T-cell (primary cell): ENCODE measurements around the gene ZBTB39. TPM values are rescaled to one million over a fixed set of nuclear protein-coding genes. Genes with fewer than 3 reads are reported as not detected.

Source experiments
- ATAC-seq, 4 experiments: fragments of 200-7000 bp in 3 of 4; fragments of 150-1000 bp in 1 of 4; cut with Tn5 transposase; replicated peaks in 1 of 4; 1 replicate in 3 of 4; 2 replicates in 1 of 4; pipeline ENCODE4 v1.10.0; 2021; ENCODE audit warnings: moderate library complexity in 3 of 4, mild to moderate bottlenecking in 2 of 4, moderate number of reproducible peaks in 1 of 4
- CTCF ChIA-PET, 2 donors: fragments of 300-600 bp; sonication (Branson Sonifier 250); formaldehyde crosslinking; loops; one replicate each; lab custom pipeline; 2022; ENCODE audit warnings: antibody characterized with exemption in 2 of 2; lab: Charles Lee
- POLR2A ChIA-PET, 2 donors: fragments of 300-600 bp; sonication (Branson Sonifier 250); formaldehyde crosslinking; loops; one replicate each; lab custom pipeline; 2022; ENCODE audit warnings: antibody characterized with exemption in 2 of 2; lab: Charles Lee
- DNase-seq, 35 experiments: peaks; one replicate each; pipeline versions ENCODE4 v3.0.0 to v3.0.0-alpha.2; 2013 to 2023
- H3K27ac ChIP-seq: one replicate; pipeline ENCODE4 v1.5.1; 2013; ENCODE audit warnings: low read length
- H3K27me3 ChIP-seq, 2 experiments: replicated peaks in 1 of 2; 1 replicate in 1 of 2; 2 replicates in 1 of 2; pipeline versions ENCODE4 v1.6.1 to v1.7.0; 2013; ENCODE audit warnings: low read length in 1 of 2, mixed read lengths in 1 of 2; ENCODE audit not compliant: control insufficient read depth in 2 of 2, insufficient read depth in 2 of 2; ENCODE audit errors: extremely low read depth in 1 of 2
- H3K36me3 ChIP-seq, 2 donors: 1 replicate in 1 of 2; 2 replicates in 1 of 2; pipeline versions ENCODE4 v1.6.1 to v1.7.0; 2013; ENCODE audit warnings: low read length in 1 of 2; ENCODE audit not compliant: control insufficient read depth in 2 of 2, insufficient read depth in 1 of 2; ENCODE audit errors: extremely low read depth in 1 of 2
- H3K4me1 ChIP-seq, 2 experiments: 1 replicate in 1 of 2; 2 replicates in 1 of 2; pipeline versions ENCODE4 v1.6.1 to v1.7.0; 2013; ENCODE audit warnings: low read length in 2 of 2, mixed read lengths in 1 of 2; ENCODE audit not compliant: insufficient read depth in 2 of 2, control insufficient read depth in 1 of 2; ENCODE audit errors: extremely low read depth in 1 of 2
- H3K4me3 ChIP-seq, 2 donors: 1 replicate in 1 of 2; 2 replicates in 1 of 2; pipeline versions ENCODE4 v1.5.1 to v1.7.0; 2013; ENCODE audit warnings: mild to moderate bottlenecking in 2 of 2, low read length in 1 of 2, moderate library complexity in 1 of 2; ENCODE audit not compliant: control insufficient read depth in 1 of 2; ENCODE audit errors: extremely low read depth in 1 of 2
- H3K9me3 ChIP-seq: 2 replicates; pipeline ENCODE4 v1.7.0; 2013
- H3K27ac Mint-ChIP-seq, 2 donors: one replicate each; pipeline ENCODE4 v1.8.0; 2020 to 2021; ENCODE audit warnings: mild to moderate bottlenecking in 2 of 2, mixed read lengths in 2 of 2
- H3K27me3 Mint-ChIP-seq, 2 donors: one replicate each; pipeline ENCODE4 v1.8.0; 2021 to 2022; ENCODE audit warnings: mixed read lengths in 2 of 2
- H3K36me3 Mint-ChIP-seq: one replicate; pipeline ENCODE4 v1.8.0; 2021; ENCODE audit warnings: mixed read lengths
- H3K4me1 Mint-ChIP-seq, 3 donors: one replicate each; pipeline ENCODE4 v1.8.0; 2020 to 2022; ENCODE audit warnings: mixed read lengths in 3 of 3, mild to moderate bottlenecking in 1 of 3
- H3K4me3 Mint-ChIP-seq, 3 donors: one replicate each; pipeline ENCODE4 v1.8.0; 2020 to 2022; ENCODE audit warnings: mild to moderate bottlenecking in 3 of 3, mixed read lengths in 3 of 3, moderate library complexity in 3 of 3
- H3K9me3 Mint-ChIP-seq, 3 donors: one replicate each; pipeline ENCODE4 v1.8.0; 2020 to 2022; ENCODE audit warnings: mixed read lengths in 3 of 3
- WGBS: methylation state at CpG from one replicate; pipeline ENCODE4 v1.1.5; 2013; ENCODE audit warnings: missing lambda C conversion rate; ENCODE audit not compliant: insufficient coverage; 5-methylcytosine and 5-hydroxymethylcytosine counted together
- total RNA-seq, 35 experiments: library from RNA in 6 of 35; stranded (reverse) in 6 of 35; fragments of 120-200 nt in 1 of 35; gene quantifications; one replicate each; pipeline versions ENCODE4 v1.2.1 to v1.2.4 and lab custom pipeline; 2013 to 2026

The ZBTB39 gene
- total RNA-seq, 5 donors from 2014 or later (not counting 1 experiment from before 2014, with no cell fraction given), result 7.9 to 11.2 (median 11.0) TPM

DNA sequence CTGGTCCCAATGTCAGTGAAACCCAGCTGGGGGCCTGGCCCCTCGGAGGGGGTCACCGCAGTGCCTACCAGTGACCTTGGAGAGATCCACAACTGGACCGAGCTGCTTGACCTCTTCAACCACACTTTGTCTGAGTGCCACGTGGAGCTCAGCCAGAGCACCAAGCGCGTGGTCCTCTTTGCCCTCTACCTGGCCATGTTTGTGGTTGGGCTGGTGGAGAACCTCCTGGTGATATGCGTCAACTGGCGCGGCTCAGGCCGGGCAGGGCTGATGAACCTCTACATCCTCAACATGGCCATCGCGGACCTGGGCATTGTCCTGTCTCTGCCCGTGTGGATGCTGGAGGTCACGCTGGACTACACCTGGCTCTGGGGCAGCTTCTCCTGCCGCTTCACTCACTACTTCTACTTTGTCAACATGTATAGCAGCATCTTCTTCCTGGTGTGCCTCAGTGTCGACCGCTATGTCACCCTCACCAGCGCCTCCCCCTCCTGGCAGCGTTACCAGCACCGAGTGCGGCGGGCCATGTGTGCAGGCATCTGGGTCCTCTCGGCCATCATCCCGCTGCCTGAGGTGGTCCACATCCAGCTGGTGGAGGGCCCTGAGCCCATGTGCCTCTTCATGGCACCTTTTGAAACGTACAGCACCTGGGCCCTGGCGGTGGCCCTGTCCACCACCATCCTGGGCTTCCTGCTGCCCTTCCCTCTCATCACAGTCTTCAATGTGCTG is 11.0 kb downstream of the ZBTB39 start:
- no peak overlapping the region for H3K4me3 Mint-ChIP-seq
- peaks cover 7 to 23% of the 10 kb centered on the region in 2 donors for H3K36me3 ChIP-seq
- H3K27ac Mint-ChIP-seq, result no peak overlapping the region
- H3K27me3 Mint-ChIP-seq, result no peaks in the 10 kb centered on the region
- H3K27me3 ChIP-seq, result no peaks in the 10 kb centered on the region
- no peaks in the 10 kb centered on the region for H3K9me3 ChIP-seq
- no peak for DNase-seq
- peaks cover 25 to 32% (median 29%) of the 10 kb centered on the region in 3 donors for H3K4me1 Mint-ChIP-seq
- no peak overlapping the region for H3K4me3 ChIP-seq
- ATAC-seq, result no peak
- no peaks in the 10 kb centered on the region for H3K9me3 Mint-ChIP-seq
- no peak overlapping the region for H3K27ac ChIP-seq
- H3K36me3 Mint-ChIP-seq, result peaks cover 26% of the 10 kb centered on the region
- ChIA-PET CTCF (no interaction called here), POLR2A (no interaction called here)
- peaks cover 0 to 12% of the 10 kb centered on the region in 2 experiments for H3K4me1 ChIP-seq
- WGBS, result 96% methylated on average over 19 of the region's 26 CpGs

DNA sequence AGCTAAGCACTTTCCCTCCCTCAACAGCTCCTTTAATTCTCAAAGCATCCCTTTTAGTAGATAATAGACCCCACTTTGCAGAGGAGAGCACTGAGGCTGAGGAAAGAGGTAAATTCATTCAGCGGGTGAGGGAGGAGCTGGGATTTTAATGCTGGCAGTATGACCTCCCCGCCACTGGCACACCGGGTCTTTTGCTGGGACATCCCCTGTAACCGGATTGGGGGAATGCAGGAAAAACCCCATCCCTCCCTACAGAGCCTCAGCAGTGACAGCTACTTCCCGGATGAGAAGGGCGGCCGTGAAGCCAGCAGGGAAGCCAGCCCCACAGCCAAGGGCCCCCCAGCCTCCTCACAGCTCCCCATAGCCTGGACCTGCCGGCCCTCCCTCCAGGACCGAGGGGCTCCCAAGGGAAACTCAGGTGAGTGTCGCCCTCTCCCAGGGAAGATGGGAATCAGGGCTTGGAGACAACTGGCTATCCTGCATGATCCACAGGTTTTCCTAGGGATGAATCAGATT is 12.1 kb downstream of the ZBTB39 start:
- Mint-ChIP-seq H3K27me3 (no peaks in the 10 kb centered on the region), H3K9me3 (no peaks in the 10 kb centered on the region), H3K4me1 (peaks cover 14 to 27% (median 19%) of the 10 kb centered on the region in 3 donors), H3K36me3 (peaks cover 21% of the 10 kb centered on the region), H3K4me3 (no peak overlapping the region), H3K27ac (no peak overlapping the region)
- Histone ChIP-seq H3K4me3 (no peak overlapping the region), H3K27ac (no peak overlapping the region), H3K36me3 (peaks cover 7 to 16% of the 10 kb centered on the region in 2 donors), H3K9me3 (no peaks in the 10 kb centered on the region), H3K27me3 (no peaks in the 10 kb centered on the region), H3K4me1 (peaks cover 0 to 10% of the 10 kb centered on the region in 2 experiments)
- 95% methylated on average over 6 of the region's 10 CpGs for WGBS
- ChIA-PET POLR2A (no interaction called here), CTCF (interaction anchor here (0.5 to 0.9 kb wide), 2 partner anchors 8 to 67 kb away, joined by 3 to 7 read pairs; no protein-coding TSS in a partner anchor)
- ATAC-seq, result no peak
- no peak for DNase-seq

DNA sequence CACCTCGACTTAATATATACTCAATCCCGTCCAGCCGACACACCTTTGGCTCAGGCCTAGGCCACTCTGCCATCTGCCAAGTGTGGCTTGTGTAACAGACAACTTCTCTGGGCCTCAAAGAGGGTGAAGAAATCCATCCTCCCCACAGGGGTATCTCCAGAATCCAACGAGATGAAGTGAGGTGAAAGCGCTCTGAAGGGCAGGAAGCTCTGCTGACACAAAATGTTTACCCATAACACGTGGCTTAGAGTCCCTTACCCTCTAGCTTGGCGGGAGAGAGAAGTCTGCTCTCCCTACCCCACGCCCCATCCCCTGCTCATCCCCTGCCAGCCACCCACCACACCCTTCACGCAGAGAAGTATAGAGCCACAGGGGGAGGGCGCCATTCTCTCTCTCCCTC is 13.0 kb downstream of the ZBTB39 start:
- Mint-ChIP-seq H3K4me3 (no peak overlapping the region), H3K9me3 (no peaks in the 10 kb centered on the region), H3K36me3 (peaks cover 18% of the 10 kb centered on the region), H3K27ac (no peak overlapping the region), H3K4me1 (peaks cover 6 to 17% (median 9%) of the 10 kb centered on the region in 3 donors), H3K27me3 (no peaks in the 10 kb centered on the region)
- Histone ChIP-seq H3K27ac (no peak overlapping the region), H3K36me3 (peaks cover 7 to 11% of the 10 kb centered on the region in 2 donors), H3K27me3 (no peaks in the 10 kb centered on the region), H3K4me1 (peaks cover 0 to 6% of the 10 kb centered on the region in 2 experiments), H3K9me3 (no peaks in the 10 kb centered on the region), H3K4me3 (no peak overlapping the region)
- ATAC-seq (no peak), DNase-seq (no peak)
- 65% methylated on average over 4 of the region's 10 CpGs for WGBS
- CTCF ChIA-PET, result interaction anchor here in 1 of 2 donors (0.9 kb wide), 1 partner anchor 9 kb away, joined by 3 read pairs; no protein-coding TSS in a partner anchor
- POLR2A ChIA-PET, result no interaction called here

DNA sequence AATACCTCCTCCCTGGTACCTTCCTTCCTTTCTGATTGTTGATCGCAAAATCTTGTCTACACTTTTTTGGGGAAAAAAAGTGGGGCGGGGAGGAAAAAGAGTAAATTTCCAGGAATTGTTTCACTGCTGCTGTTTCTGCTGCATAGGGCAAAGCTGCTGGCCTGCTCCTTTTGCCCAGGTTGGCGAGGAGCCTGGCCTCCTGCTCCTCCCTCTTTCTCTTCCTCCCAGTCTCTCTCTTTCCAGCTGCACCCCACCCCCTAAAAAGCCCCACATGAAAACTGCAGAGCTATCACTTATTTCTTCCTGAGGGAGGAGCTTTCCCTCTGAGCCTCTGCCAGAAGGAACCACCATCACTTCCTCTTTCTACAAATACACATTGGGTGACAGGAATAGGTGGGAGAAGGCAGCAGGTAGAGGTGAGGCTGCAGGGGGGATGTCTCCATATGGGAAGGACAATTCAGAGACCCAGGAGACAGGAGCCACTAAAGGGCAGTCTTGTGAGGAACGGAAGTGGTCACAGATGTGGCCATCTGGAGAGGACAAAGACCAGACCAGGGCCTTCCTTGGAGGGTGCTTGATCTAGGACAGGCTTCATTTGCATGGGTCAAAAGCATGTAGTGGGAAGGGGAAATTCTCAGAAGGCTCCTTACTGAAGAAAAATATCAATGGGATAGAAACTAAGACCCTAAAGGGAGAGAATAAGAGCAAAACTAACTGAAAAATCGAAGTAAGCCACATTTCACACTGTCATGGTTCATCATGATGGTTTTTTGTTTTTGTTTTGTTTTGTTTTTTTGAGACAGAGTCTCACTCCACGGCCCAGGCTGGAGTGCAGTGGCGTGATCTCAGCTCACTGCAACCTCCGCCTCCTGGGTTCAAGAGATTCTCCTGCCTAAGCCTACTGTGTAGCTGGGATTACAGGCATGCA is 14.8 kb downstream of the ZBTB39 start:
- ChIA-PET CTCF (no interaction called here), POLR2A (interaction anchor here in 1 of 2 donors (0.7 kb wide), 1 partner anchor 45 kb away, joined by 4 read pairs; no protein-coding TSS in a partner anchor)
- ATAC-seq, result no peak
- 36% methylated on average over 2 of the region's 8 CpGs for WGBS
- H3K9me3 ChIP-seq, result no peaks in the 10 kb centered on the region
- H3K4me3 ChIP-seq, result no peak overlapping the region
- DNase-seq, result no peak
- Mint-ChIP-seq H3K27me3 (no peaks in the 10 kb centered on the region), H3K36me3 (peaks cover 11% of the 10 kb centered on the region), H3K9me3 (no peaks in the 10 kb centered on the region), H3K4me1 (peaks cover 9 to 15% (median 13%) of the 10 kb centered on the region in 3 donors), H3K4me3 (no peak overlapping the region), H3K27ac (no peak overlapping the region)
- H3K27ac ChIP-seq, result no peak overlapping the region
- H3K36me3 ChIP-seq, result peaks cover 3 to 7% of the 10 kb centered on the region in 2 donors
- H3K27me3 ChIP-seq, result no peaks in the 10 kb centered on the region
- peaks cover 0 to 14% of the 10 kb centered on the region in 2 experiments for H3K4me1 ChIP-seq

DNA sequence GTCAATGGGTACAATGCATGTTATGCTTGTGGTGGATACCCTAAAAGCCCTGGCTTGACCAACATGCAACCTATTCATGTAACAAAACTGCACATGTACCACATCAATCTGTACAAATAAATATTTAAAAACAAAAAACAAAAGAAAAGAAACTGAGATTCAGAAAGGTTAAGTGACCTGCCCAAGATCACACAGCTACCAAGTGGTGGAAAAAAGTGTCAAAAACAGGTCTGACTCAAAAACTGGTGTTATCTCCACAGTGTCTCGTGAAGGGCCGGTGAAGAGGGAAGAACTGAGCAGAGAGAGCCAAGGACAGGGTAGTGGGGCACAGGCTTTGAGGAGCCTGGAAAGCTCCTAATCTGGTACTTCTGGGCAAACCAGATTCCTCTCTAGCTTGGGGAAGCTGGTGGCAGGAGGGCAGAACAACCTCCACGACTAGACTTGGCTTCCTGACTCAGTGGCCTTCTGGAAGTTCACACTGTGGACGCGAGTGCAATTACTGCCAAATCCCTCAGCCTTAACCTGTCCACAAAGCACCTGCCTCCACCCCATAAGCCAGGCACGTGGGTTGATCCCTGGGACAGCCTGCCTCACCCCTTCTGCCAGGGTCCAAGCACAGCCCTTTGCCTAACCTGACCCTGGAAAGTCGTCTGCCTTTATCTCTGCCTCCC is 15.6 kb downstream of the ZBTB39 start:
- no peak for DNase-seq
- ChIA-PET POLR2A (no interaction called here), CTCF (no interaction called here)
- H3K9me3 Mint-ChIP-seq, result no peaks in the 10 kb centered on the region
- H3K36me3 Mint-ChIP-seq, result peaks cover 3% of the 10 kb centered on the region
- no peak for ATAC-seq
- H3K4me1 Mint-ChIP-seq, result peaks cover 9 to 15% (median 15%) of the 10 kb centered on the region in 3 donors
- Histone ChIP-seq H3K27ac (no peak overlapping the region), H3K4me1 (peaks cover 0 to 14% of the 10 kb centered on the region in 2 experiments), H3K27me3 (no peaks in the 10 kb centered on the region), H3K9me3 (no peaks in the 10 kb centered on the region), H3K36me3 (peaks cover 3 to 5% of the 10 kb centered on the region in 2 donors), H3K4me3 (no peak overlapping the region)
- 73% methylated on average over 4 of the region's 7 CpGs for WGBS
- no peak overlapping the region for H3K27ac Mint-ChIP-seq
- H3K4me3 Mint-ChIP-seq, result no peak overlapping the region
- H3K27me3 Mint-ChIP-seq, result no peaks in the 10 kb centered on the region
